AG08395 (cell line): ENCODE measurements around the gene FAM229A.
A peak's percentile ranks its signal among the peaks of the same experiment; 100 is the strongest.
"Not testable (repeated sequence)": the region's sequence is repeated elsewhere in the genome, so short reads cannot be mapped to it uniquely, and the experiment has no call there.

ENCODE experiments used
- DNase-seq: peaks from one replicate; pipeline ENCODE4 v3.0.0; 2012; ENCODE audit warnings: mixed read lengths, low spot score

Gene FAM229A

DNA sequence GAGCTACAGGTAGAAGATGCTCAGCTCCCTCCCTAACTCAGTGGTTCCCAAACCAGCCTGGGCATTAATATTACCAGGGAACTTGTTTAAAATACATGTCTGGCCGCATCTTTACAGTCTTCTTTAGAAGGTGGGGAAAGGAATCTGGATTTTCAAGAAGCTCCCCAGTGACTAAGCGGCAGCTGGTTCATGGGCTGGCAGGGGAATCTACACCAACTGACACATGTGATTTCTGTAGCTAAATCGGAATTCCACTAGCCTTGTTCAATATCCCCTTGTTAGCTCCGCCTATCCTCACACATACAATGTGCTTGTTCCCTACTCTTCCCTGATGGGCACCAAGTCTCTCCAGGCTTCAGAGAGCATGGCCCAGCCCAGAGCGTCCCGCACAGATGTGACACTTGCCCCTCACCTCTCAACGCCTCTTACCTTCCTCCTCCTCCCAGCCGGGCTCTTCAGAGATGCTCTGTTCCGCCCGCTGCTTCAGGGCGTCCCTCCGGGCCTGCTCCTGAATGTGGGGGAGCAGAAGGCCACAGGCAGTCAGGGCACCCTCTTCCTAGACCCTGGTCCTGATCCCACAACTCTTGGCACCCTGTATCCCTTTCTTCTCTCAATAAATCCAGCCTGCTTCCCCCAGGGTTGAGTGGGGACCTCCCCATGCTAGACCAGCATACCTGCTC, 15.4 kb upstream of the FAM229A start:
- no peak for DNase-seq

DNA sequence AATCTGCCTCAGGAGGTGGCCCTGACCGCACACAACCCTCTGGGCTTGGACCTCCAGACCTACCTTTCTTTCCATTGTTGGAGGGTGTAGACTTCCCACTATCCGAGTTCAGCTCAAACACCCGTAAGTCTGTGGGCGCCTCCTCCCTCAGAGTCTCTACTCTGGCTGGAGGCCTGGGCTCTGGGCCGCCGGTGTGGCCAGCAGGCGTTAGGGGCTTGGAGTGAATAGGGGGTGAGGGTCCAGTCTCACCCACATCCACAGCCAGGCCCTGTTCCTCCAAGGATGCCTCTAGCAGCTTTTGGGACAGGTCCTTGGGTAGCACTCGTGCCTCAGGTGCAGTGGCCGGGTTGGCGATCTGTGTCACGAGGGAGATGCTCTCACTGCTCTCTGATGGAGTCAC, 13.9 kb upstream of the FAM229A start:
- no peak for DNase-seq

DNA sequence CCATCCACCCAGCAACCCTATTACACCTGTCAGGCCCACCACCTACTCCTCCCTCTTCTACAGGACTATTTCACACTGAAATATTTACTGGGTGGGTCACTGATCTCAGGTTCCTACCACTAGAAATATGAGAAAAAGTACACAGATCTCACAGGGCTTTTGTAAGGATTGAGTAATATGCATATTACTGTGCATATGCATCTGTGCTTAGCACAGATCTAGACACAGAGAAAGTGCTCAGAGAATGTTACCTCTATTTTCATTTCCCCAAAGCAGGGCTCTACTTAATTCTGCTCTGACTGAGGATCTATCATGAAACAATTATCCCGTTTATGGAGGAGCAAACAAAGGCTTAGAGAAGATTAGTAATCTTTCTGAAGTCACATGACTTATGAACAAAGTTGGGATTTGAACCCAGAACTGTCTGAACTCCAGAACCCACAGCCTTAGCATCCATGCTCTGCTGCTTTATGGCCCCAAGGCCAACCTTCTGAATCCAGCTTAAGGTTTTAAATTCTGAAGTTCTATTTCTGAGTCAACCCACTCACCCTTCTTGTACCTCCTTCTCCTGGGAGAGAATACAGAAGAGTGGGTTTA, 11.8 kb upstream of the FAM229A start:
- no peak for DNase-seq

DNA sequence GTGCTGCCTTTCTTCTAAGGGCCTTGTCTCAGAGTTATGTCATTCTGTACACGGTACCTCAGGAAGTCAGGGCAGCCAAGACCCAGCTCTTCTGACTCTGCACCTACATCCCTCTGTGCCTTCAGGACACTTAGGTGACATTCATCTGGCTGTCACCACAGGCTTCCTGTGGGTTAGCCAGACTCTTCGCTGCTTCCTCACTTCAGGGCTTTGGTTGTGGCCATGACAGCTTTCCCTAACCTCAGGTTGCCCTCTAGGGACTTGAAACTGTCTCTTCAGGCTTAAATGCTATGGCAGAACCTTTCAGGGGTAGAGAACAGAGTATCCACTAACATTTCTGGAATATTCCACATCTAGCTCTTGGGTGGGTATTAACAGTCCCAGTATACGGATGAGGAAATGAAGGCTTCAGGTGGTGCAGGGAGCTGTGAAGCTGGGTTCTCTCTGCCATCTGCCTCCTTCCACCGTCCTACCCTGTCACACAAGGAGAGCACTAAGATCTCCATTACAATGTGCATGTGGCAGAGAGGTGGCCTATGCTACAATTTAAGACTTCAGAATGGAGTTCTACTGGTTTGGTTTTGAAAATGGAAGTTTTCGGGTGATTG, 10.0 kb upstream of the FAM229A start:
- DNase-seq: no peak

DNA sequence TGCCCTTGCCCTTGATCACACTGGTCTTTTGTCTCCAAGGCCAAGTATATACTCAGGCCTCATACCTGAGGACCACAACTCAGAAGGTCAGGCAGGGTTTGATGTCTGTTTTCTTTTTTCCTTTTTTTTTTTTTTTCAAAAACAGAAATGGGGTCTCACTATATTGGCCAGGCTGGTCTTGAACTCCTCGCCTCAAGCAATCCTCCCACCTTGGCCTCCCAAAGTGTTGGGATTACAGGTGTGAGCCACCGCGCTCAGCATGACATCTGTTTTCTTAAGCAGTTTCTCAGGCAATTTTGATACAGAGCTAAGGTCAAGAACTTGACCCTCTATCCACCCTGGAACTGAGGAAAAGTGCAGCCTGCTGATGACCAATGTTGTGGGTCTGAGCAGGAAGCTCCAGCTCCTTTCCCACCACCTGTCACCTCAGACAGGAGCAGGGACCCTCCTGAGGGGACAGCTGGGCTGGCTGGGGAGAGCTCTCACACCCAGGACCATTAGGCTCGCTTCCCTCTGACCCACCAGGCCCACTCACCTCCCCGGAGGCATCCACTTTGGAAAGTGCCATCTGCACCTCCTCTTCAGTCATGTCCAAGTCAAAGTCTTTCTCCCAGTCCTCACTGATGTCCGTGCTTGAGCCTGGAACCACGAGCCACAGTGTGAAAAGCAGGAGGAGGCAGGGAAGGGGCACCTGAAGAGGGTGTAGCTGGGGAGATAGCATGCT, 5.8 kb upstream of the FAM229A start:
- DNase-seq: no peak

DNA sequence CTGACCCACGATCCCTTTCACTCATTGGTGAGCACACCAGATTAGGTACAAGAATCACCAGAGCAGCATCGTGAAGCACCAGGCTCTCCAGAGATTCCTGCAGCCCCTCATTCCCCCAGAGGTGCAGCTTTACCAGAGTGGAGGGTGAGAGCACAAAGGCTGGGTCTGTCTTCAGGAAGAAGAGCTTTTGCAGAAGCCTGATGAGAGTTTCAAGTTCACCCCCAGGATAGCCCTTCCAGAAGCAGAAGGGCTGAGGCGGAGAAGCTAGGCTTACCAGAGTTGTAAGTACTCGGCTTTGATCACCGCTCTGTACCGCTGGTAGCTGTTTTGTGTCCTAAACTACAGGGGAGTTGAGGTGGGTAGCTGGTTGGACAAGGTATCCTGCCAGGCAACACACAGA, 3.2 kb upstream of the FAM229A start:
- no peak for DNase-seq

DNA sequence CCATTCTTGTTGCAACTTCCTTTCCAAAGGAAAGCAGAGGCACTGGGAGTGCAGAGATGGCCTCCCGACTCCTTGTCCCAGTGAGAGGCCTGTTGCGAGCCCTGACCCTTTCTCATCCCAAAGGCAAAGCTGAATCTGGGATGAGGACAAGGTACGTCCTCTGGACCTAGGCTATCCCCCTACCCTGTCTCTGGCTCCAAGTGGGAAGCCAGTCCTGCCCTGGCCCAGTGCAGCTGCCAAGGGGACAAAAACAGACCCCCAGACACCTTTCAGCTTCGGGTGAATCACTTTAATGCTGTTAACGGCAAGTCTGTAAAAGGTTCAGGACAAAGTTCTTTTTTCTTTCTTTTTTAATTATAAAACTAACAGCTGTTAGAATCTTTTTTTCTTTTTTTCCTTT, 2.6 kb upstream of the FAM229A start:
- DNase-seq: no peak

DNA sequence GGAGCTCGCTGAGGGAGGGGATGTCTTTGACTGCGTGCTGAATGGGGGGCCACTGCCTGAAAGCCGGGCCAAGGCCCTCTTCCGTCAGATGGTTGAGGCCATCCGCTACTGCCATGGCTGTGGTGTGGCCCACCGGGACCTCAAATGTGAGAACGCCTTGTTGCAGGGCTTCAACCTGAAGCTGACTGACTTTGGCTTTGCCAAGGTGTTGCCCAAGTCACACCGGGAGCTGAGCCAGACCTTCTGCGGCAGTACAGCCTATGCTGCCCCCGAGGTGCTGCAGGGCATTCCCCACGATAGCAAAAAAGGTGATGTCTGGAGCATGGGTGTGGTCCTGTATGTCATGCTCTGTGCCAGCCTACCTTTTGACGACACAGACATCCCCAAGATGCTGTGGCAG, 1.4 kb upstream of the FAM229A start:
- DNase-seq: no peak

DNA sequence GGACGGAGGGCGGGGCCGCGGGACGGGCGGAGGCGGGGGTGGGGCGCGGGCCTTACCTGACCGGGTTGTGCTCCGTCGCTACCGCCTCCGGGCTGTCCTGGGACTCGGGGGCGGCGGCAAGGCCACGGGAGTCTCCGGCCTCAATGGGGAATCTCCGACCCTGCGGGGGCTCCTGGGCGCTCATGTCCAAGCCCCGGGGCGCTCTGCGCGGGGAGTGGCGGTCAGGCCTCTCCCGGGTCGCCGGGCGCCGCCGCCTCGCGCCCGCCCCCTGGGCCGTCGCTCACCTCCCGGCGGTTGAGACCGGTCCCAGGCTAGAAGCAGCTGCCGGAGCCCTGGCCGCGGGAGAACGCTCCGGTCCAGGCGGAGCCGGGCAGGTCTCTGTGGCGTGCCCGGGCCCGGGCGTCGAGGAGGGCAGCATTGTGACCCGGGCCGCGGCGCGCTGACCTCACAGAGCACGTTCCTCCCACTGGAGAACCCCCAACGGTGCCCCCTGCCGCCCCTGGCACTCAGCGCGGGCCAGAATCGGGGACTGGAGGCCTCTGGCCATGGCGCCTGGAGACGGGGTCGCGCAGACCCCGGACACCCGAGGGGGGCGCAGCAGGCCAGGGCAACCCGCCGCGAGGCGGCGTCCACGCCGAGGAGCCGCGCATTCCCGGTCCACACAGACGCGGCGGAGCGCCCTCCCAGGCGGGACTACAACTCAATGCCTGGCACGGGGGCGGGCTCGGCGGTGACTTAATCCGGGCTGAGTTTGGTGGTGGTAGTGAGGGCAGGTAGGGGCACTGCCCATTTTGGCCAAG, 411 bp downstream of the FAM229A start:
- peak; percentile 46 for DNase-seq

DNA sequence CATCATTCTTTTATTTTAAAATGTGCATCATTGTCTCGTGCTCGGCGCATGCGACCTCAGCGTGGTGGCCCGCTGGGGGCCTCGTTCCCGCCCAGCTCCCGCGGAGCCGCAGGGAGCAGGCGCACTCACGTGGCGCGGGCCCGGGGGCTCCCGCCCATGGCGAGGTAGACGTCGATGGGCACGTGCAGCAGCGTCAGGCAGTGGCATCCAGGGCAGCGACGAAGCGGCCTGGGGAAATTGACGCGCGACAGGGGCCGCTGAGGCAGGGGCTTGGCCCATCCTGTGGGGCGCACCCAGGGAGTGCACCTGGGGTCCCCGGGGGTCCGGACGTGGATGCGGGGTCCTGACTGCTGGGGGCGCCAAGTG, 994 bp downstream of the FAM229A start:
- no peak for DNase-seq

DNA sequence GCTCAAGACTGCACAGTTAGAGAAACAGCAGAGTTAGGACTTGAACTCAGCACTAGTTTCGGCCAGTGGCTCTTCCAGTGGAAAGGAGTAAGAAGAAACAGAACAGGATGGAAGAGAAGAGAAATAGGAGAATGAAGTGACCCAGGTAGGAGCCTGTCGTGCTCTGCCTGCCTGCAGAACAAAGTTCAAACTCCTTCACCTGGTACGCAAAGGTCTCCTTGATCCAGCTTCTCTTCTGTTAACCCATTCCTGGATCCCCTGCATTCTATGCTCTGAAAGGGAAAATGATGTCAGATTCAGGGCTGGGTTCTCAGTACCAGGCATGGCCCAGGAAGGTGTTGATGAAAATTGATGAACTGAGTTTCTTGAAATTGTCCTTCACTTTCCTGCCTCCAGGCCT, 3.9 kb downstream of the FAM229A start:
- DNase-seq: no peak

DNA sequence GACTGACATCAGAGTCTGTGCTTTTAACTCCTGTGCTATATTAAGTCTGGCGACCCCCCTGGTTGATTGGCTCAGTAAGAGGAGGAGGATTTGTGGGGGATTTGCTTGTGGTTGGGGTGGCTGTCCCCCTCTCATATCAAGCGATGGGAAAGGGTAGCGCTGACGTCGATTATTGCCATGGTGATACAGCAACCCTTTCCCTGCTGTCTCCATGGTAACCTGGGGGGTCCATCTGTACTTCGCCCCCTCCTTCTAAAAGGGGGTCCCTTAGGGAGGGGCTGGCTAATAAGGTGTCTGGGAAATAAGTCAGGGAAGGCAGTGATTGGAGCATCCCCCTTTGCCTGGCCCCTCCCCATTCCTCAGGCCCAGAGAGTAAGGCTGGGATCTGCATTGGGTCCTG, 4.7 kb downstream of the FAM229A start:
- DNase-seq: no peak

DNA sequence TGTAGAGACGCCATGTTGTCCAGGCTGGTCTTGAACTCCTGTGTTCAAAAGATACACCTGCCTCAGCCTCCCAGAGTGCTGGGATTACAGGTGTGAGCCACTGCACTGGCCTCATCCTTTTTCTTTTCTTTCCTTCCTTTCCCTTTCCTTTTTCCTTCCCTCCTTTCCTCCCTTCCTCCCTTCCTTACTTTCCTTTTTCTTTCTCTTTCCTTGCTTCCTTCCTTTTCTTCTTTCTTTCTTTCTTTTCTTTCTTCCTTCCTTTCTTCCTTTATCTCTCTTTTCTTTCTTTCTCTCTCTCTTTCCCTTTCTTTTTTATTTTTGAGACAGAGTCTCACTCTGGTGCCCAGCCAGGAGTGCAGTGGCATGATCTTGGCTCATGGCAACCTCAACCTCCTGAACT, 5.8 kb downstream of the FAM229A start:
- no peak for DNase-seq

DNA sequence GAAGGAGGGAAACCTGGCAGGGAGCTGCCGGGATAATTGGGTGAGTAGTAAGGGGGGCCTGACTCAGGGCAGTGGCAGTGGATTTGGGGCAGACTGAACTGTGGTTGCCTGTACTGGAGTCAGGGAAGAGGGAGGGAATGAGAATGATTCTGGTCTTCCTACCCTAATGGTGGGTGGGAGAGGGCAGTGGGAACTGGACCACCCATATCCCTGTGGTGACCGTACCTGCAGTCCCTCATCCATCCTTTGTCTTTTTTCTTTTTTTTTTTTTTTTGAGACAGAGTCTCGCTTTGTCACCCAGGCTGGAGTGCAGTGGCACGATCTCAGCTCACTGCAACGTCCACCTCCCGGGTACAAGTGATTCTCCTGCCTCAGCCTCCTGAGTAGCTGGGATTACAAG, 6.5 kb downstream of the FAM229A start:
- not testable (repeated sequence) for DNase-seq

DNA sequence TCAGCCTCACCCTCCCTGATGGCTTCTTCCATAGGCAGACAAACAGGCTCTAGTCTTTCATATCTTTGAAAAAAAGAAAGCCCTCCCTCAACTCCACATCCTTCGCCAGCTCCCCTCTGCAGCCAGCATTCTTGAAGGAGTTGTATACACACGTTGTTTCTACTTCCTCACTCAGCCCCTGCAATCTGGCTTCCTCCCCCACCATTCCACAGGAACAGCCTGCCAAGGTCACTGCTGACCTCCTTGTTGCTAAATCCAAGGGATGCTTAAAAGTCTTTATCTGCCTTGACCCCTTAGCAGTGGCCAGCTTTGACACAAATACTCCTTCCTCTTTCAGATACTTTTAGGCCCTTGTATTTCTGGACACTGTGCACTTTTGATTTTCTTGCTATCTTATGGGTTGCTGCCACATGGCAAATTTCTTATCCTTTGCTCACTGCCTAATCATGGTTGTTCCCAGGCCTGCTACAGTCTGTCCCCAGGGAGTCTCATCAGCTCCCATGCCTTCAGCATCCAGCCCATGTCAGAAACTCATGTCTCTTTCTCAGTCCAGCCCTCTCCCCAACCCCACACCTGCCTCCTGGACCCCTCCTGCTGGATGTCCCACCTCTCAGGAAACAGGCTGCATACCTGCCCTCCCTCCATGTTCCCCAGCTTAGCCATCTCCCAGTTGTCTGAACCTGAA, 8.3 kb downstream of the FAM229A start:
- no peak for DNase-seq

DNA sequence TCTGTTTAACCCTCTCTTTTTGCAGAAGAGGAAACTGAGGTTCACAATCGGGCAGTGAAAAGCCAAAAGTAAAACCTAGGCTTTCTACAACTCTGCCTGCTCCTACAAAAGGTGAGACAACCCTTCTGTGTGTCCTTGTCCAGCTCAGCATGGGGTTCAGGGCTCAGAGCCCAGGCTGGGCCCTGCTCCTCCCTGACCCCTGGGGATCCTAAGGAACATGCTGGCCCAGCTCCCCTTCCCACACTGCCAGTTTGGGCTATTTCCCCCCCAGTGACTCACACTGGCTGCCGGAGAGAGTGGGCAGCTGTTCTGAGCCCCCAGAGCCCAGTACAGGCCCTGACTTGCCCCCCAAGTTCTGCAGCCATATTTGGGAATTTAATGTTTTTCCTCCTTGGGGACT, 8.9 kb downstream of the FAM229A start:
- DNase-seq: no peak

DNA sequence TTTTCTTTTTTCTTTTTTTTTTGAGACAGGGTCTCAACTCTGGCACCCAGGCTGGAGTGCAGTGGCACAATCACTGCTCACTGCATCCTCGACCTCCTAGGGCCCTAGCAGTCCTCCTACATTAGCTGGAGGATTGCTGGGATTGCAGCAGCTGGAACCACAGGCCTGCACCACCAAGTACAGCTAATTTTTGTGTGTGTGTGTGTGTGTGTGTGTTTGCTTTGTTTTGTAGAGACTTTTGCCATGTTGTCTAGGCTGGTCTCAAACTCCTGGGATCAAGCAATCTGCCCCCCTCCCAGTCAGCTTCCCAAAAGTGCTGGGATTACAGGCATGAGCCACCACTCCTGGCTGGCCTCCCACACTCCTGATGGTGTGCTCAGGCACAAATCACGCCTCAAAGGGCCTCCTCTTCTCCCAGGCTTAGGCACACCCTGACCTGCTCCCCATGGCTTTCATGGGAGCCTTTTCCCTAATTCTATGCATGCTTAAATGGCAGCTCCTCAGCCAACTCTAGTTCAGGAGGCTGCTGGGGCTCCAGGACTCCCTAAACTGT, 9.4 kb downstream of the FAM229A start:
- no peak for DNase-seq

DNA sequence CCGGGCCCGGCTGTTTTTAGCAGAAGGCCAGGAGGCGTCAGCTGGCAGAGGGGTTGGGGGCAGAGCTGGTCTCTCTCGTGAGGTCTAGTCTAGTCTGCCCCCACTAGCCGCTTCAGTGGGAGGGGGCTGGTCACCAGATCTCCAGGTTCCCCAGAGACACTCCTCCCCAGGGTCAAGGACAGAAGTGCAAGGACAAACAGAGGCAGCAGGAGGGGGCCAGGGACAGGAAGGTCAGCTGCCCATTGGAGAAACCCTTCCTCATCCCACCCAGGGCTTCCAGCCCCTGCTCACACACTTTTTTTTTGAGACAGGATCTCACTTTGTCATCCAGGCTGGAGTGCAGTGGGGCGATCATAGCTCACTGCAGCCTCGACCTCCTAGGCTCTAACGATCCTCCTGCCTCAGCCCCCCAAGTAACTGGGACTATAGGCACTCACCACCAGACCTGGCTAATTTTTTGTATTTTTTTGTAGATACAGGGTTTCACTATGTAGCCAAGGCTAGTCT, 10.0 kb downstream of the FAM229A start:
- DNase-seq: no peak

DNA sequence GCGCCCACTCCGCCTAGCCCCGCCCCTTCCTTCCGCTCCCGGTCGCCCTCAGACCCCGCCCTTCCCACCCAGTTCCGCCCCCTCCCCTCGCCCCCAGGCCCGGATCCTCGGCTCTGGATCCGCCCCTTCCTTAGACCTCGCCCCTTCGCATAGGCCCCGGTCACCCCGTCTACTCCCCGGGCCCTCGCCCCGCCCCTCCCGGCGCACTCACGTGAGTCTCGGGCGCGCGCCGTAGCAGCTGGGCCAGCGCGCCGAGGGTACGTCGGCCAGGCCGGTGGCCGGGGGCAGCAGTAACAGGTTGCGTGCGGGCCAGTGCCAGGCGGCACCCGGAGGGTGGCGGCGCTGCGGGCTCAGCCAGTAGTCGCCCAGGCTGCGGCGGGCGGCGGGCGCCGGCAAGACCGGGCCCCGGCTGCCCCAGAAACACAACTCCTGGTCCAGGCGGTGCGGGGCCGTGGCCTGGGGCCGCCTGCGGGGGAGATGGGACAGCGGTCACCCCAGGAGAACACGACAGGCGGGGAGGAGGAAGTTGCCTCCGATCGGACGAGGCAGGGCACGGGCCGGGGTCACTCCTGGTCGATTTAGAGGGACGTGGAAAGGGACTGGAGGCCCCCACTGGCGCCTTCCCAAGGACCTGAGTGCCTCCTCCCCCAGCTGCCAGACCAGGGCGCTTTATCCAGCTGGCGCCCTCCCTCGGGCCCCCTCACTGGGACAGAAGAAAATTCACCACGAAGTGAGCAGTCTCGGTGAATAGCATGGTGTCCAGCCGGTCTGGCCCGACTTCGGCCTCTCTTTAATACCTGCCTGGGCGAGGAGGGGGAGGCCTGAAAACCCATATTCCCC, 10.7 kb downstream of the FAM229A start:
- DNase-seq: peak; percentile 97

DNA sequence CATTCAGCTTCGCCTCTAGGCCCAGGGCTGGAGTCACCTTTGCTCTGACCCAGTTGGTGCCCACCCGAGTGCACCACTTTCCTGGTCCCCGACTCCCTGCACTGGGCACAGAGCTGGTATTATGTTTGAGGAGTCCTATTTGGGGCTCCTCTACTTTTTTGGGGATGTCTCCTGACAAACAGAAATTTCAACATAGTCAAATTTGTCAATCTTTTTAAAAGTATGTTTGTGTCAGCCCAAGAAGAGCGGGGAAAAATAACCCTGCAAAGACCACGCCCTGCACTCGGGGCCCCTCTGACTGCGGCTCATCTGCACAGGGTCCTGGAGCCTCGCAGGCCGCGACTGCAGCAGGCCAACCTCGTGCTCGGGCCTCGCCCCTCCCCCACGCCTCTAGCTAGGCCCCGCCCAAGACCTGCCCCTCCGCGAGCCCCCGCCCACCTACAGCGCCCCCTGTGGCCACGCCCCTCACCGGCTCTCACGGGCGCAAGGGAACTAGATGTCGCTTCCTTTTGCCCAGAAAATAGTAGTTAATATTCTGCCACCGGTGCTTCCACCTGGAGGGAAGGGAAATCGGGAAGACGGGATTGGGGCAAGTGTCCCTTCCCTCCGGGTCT, 11.4 kb downstream of the FAM229A start:
- peak; percentile 84 for DNase-seq
